ENCODE data around the gene CMA1.
"Not testable (repeated sequence)": the region's sequence is repeated elsewhere in the genome, so short reads cannot be mapped to it uniquely, and the experiment has no call there.

GRCh38 chr14:24491586-24492408 lies 16.3 kb downstream of the CMA1 start:
- TF ChIP-seq CTCF (IDR thresholded peaks at IDR 0.05); POLR2AphosphoS5 (IDR thresholded peaks at IDR 0.05; ENCODE audit: insufficient read depth in 1 of 2, low read depth in 1 of 2); POLR2A (IDR thresholded peaks at IDR 0.05): not testable (repeated sequence)

All from vagina (tissue), 2 donors.